Ovary (tissue), 9 donors: ENCODE data around the gene IGFBP3. TPM values are rescaled to one million over a fixed set of nuclear protein-coding genes. Genes with fewer than 3 reads are reported as not detected.

Experiments
- DNase-seq, 5 donors: peaks; one replicate each; pipeline ENCODE4 v3.0.0-alpha.2; 2019 to 2020
- H3K27ac ChIP-seq, 2 donors: fragments of 200-600 bp; one replicate each; pipeline versions ENCODE4 v1.5.1 to v1.8.0; 2019 to 2022
- H3K27me3 ChIP-seq: fragments of 200-600 bp; one replicate; pipeline ENCODE4 v1.8.0; 2022
- H3K36me3 ChIP-seq: fragments of 200-600 bp; sonication (generic); one replicate; pipeline ENCODE4 v1.5.1; 2019
- H3K4me1 ChIP-seq: one replicate; pipeline ENCODE4 v1.8.1; 2013; ENCODE audit warnings: mild to moderate bottlenecking, moderate library complexity; ENCODE audit not compliant: insufficient read depth
- H3K4me3 ChIP-seq: fragments of 200-600 bp; sonication (generic); one replicate; pipeline ENCODE4 v1.5.1; 2017
- H3K9me3 ChIP-seq, 2 donors: fragments of 200-600 bp in 1 of 2; sonication (generic) in 1 of 2; one replicate each; pipeline versions ENCODE4 v1.5.1 to v1.8.1; 2013 to 2019; ENCODE audit warnings: mild to moderate bottlenecking in 1 of 2, moderate library complexity in 1 of 2
- EP300 ChIP-seq: sonication (generic); formaldehyde crosslinking; IDR thresholded peaks from one replicate; pipeline ENCODE4 v1.6.1; 2017; ENCODE audit warnings: antibody characterized with exemption
- POLR2A ChIP-seq: fragments of 450-650 bp; IDR thresholded peaks from one replicate; pipeline ENCODE4 v1.6.1; 2017; ENCODE audit warnings: antibody characterized with exemption, mild to moderate bottlenecking, moderate library complexity
- WGBS, 3 donors: extraction: QIAGEN DNeasy Blood & Tissue Kit in 1 of 3; methylation state at CpG; one replicate each; pipeline versions ENCODE4 v1.1.5 to v1.1.7; 2013 to 2017; 5-methylcytosine and 5-hydroxymethylcytosine counted together
- intact Hi-C, 4 donors: fragments of 100-400 bp; cut with DNase I; formaldehyde crosslinking; loops; one replicate each; pipeline versions ENCODE4 v1.11.0 to v1.15.1; 2022 to 2023
- polyA plus RNA-seq, 2 donors: library from polyadenylated mRNA; stranded (reverse); fragments of 200-250 nt in 1 of 2; fragments of 350-450 nt in 1 of 2; fragmentation: Illumina TruSeq in 1 of 2; extraction: RNeasy Lipid Tissue Mini Kit (QIAGEN cat#74804) in 1 of 2; gene quantifications; one replicate each; pipeline ENCODE4 v1.2.3, GENCODE V29; 2013 to 2014
- total RNA-seq, 7 donors: library from RNA; depleted of rRNA in 2 of 7; stranded (reverse); fragments of >200 nt in 2 of 7; fragmentation: NEBNext Ultra II Directional in 3 of 7; extraction: Animal tissue kit (Norgen Biotek cat#: 25700) in 3 of 7; gene quantifications; one replicate each; pipeline versions ENCODE4 v1.1.0 to v1.2.4, GENCODE V29; 2016 to 2023
- TF ChIP-seq, protein P1 (sequence below), 3 donors: fragments of 450-650 bp in 2 of 3; fragments of 200-600 bp in 1 of 3; IDR thresholded peaks; one replicate each; pipeline versions ENCODE4 v1.5.1 to v1.8.0; 2016 to 2022; ENCODE audit warnings: antibody characterized with exemption in 3 of 3, mild to moderate bottlenecking in 1 of 3
- donor health status: DM: no; HTN: no; CAD: no; lungs with moderate emphysema.
- donor health status: DM: no; HTN: no; CAD: no.
- donor health status: Bipolar disorder and iron deficiency.
- donor health status: DM: yes; HTN: yes; CAD: no.
- donor health status: DM: no; HTN: no; CAD: no.
- donor health status: DM: yes; HTN: yes; CAD: no.

IGFBP3 gene
- total and polyA plus RNA-seq, 9 donors: 51.6 to 648 (median 174) TPM

DNA sequence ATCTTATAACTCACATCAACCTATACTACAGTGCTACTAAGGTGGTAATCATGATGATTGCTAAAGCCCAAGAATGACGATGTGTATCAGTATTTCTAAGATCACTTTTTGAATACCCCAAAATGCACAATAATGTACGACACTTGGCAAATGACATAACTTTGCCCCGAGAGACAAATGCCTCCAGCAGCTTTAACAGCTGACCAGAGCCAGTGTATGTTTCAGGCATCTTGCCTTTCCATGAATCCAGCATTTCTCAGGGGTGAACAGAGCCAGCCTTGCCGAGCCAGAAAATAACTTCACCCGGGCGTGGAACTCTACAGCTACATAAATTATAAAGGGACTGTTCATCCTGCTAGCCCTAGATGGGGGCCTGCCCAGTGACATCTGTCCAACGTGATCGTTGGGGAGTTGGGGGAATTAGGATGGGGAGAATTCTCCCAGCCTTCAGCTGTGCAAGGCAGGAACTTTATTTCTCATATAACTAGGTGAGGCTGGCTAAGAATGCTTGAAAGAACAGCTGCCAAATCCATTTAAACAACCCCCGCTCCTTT lies 1.8 kb downstream of the IGFBP3 start:
- intact Hi-C loops: loop anchor here in 3 of 4 donors (2.0 to 10.0 kb wide), 3 partner anchors 1169 to 1338 kb away; no protein-coding TSS in a partner anchor
- Histone ChIP-seq H3K9me3 (no peaks in the 10 kb centered on the region), H3K36me3 (no peaks in the 10 kb centered on the region), H3K27ac (no peak overlapping the region), H3K4me1 (peaks cover 4% of the 10 kb centered on the region), H3K27me3 (no peaks in the 10 kb centered on the region), H3K4me3 (peak overlapping the region; percentile 78)
- no peak for TF ChIP-seq EP300
- TF ChIP-seq, protein P1, sequence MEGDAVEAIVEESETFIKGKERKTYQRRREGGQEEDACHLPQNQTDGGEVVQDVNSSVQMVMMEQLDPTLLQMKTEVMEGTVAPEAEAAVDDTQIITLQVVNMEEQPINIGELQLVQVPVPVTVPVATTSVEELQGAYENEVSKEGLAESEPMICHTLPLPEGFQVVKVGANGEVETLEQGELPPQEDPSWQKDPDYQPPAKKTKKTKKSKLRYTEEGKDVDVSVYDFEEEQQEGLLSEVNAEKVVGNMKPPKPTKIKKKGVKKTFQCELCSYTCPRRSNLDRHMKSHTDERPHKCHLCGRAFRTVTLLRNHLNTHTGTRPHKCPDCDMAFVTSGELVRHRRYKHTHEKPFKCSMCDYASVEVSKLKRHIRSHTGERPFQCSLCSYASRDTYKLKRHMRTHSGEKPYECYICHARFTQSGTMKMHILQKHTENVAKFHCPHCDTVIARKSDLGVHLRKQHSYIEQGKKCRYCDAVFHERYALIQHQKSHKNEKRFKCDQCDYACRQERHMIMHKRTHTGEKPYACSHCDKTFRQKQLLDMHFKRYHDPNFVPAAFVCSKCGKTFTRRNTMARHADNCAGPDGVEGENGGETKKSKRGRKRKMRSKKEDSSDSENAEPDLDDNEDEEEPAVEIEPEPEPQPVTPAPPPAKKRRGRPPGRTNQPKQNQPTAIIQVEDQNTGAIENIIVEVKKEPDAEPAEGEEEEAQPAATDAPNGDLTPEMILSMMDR (IDR thresholded peaks at IDR 0.05): no peak
- TF ChIP-seq POLR2A: no peak
- DNase-seq: no peak
- 11 to 21% (median 18%) methylated on average over 9 of the region's 9 CpGs for WGBS, 3 donors

- Histone ChIP-seq H3K36me3 (no peaks in the 10 kb centered on the region), H3K4me3 (peak overlapping the region; percentile 78), H3K9me3 (no peaks in the 10 kb centered on the region), H3K27ac (no peak overlapping the region), H3K27me3 (no peaks in the 10 kb centered on the region), H3K4me1 (peaks cover 4% of the 10 kb centered on the region)
- intact Hi-C loops: loop anchor here in 3 of 4 donors (2.0 to 10.0 kb wide), 3 partner anchors 1170 to 1339 kb away; no protein-coding TSS in a partner anchor
- WGBS, 3 donors: 73 to 80% (median 76%) methylated on average over 2 of the region's 2 CpGs
- no peak for DNase-seq
- TF ChIP-seq POLR2A (no peak), EP300 (no peak)
- TF ChIP-seq, protein P1 (IDR thresholded peaks at IDR 0.05): no peak
These were observed 2.5 kb downstream of the IGFBP3 start for GRCh38 chr7:45918556-45918955.

DNA sequence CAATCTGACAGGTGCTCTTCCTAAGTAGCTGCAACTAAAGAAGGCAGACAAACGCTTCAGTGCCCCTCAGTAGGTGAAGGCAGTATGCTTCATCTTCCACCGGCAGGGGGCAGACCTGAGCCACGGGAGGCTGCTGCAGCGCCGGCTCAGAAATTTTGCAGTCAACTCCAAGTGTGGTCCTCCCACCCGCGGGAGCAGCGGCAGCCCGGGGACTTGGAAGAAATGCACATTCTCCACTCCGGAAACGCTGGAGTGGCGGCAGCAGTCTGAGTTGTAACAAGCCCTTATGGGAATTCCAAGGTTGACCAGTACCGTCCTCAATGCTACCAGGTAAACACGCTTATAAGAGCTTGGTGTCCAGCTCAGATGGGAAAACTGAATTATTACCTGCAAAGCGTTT lies 3.4 kb downstream of the IGFBP3 start:
- TF ChIP-seq, protein P1 (IDR thresholded peaks at IDR 0.05): peak; percentile 80 to 87 (median 85)
- TF ChIP-seq POLR2A: no peak
- Histone ChIP-seq H3K36me3 (no peaks in the 10 kb centered on the region), H3K4me1 (peaks cover 4% of the 10 kb centered on the region), H3K9me3 (no peaks in the 10 kb centered on the region), H3K27me3 (no peaks in the 10 kb centered on the region), H3K4me3 (peak overlapping the region; percentile 78), H3K27ac (no peak overlapping the region)
- intact Hi-C loops: loop anchor here (2.0 to 10.0 kb wide), 4 partner anchors 1171 to 1340 kb away; no protein-coding TSS in a partner anchor
- 7 to 8% (median 7%) methylated on average over 15 of the region's 15 CpGs for WGBS, 3 donors
- peak; percentile 77 to 88 (median 87) for DNase-seq

DNA sequence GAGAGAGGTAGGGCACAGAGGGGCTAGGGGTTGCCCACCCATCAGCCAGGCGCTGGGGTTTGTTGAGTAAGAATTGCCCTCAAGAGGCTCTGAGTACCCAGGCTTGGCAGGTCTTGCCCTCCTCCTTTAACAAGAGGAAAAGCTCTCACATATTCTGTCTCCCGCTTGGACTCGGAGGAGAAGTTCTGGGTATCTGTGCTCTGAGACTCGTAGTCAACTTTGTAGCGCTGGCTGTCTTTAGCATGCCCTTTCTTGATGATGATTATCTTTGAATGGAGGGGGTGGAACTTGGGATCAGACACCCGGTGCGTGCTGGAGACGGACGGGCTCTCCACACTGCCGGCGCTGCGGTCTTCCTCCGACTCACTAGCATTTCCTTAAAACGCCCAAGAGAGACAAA lies 4.0 kb downstream of the IGFBP3 start:
- DNase-seq: no peak
- Histone ChIP-seq H3K27me3 (no peaks in the 10 kb centered on the region), H3K4me1 (peaks cover 4% of the 10 kb centered on the region), H3K4me3 (no peak overlapping the region), H3K36me3 (no peaks in the 10 kb centered on the region), H3K9me3 (no peaks in the 10 kb centered on the region), H3K27ac (no peak overlapping the region)
- 89 to 91% (median 90%) methylated on average over 14 of the region's 14 CpGs for WGBS, 3 donors
- intact Hi-C loops: loop anchor here in 3 of 4 donors (2.0 to 10.0 kb wide), 3 partner anchors 1258 to 1340 kb away; no protein-coding TSS in a partner anchor
- TF ChIP-seq EP300 (no peak), POLR2A (no peak)
- TF ChIP-seq, protein P1 (IDR thresholded peaks at IDR 0.05): no peak
